ENCODE data around the gene FAM210B.
"Not testable (repeated sequence)": the region's sequence is repeated elsewhere in the genome, so short reads cannot be mapped to it uniquely, and the experiment has no call there.

FAM210B gene

GRCh38 chr20:56393653-56394052, 34.9 kb downstream of the FAM210B start:
- DNase-seq: no peak

DNA sequence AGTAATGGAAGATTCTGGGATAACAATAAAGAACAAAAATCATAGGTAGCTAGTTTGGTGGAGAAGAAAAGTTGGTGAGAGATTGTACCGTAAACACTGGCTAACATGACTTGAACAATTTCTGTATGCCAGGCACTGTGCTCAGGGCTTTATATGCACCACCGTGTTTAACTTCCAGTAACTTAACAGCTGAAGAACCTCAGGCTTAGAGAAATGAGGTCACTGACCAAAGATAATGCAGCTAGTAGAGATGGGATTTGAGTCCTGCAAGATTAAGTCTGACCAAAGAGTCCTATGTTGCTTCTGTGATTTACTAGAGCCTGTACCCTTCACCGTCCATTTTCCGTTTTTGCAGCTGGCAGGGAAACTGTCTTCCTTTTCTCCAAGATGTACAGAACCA, 36.4 kb downstream of the FAM210B start:
- no peak for DNase-seq

GRCh38 chr20:56400001-56400640, 41.3 kb downstream of the FAM210B start:
- DNase-seq: peak; percentile 9

DNA sequence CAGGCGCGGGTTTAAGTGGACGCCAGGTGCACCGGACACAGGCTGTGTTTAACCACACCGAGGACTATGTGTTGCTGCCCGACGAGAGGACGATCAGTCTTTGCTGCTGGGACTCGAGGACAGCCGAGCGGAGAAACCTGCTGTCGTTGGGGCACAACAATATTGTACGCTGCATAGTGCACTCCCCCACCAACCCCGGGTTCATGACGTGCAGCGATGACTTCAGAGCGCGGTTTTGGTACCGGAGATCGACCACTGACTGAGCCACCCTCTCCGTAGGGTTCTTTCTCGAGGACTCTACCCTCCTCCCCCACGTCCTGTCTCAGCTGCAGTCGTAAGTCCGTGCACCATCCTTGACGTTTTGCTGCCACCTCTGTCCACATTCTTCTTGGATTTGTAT, 44.7 kb downstream of the FAM210B start:
- DNase-seq: no peak

GRCh38 chr20:56405356-56405755, 46.6 kb downstream of the FAM210B start:
- DNase-seq: not testable (repeated sequence)

DNA sequence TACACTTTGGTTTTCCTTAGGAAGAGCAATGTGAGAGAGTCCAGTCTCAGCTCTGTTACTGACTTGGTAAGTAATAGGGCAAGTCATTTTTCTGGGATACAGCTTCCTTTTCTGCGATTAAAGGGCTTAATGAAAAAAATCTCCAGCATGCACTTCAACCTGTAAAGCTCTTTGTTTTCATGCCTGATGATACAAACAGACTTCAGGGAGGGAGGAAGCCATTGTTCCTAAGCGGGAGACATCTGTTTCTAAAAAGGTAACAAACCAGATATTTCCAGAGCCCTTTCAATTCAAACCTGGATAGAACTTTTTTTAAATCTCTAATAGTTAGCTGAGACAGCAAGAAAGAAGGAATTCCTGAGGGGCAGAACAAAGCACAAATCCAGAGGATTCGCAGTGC, 48.1 kb downstream of the FAM210B start:
- DNase-seq: no peak

DNA sequence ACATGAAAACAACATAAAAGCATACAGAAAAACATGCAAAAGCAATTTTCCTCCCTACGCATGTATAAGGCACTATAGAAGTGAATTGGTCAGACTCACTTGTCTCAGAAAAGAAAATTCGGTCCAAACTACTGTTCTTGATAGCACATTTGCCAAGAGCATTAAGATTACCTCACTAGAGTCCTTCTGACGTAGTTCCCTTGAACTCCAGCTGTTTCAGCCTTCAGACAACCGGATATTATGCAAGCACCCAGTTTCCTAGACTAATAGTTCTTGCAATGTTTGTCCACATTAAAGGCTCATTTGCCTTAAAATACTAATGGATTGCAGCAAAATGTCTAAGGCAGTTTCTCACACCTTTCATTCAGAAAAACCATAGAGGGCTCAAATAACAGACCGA, 50.7 kb downstream of the FAM210B start:
- DNase-seq: peak; percentile 9

GRCh38 chr20:56409956-56410355, 51.2 kb downstream of the FAM210B start:
- no peak for DNase-seq

GRCh38 chr20:56411287-56411686, 52.5 kb downstream of the FAM210B start:
- not testable (repeated sequence) for DNase-seq

GRCh38 chr20:56411759-56412472, 53.1 kb downstream of the FAM210B start, which contains the start of gene CASS4:
CASS4 (plus strand) TSS chr20:56412260; CDS start chr20:56412459, 199 bp downstream.
- DNase-seq: no peak

DNA sequence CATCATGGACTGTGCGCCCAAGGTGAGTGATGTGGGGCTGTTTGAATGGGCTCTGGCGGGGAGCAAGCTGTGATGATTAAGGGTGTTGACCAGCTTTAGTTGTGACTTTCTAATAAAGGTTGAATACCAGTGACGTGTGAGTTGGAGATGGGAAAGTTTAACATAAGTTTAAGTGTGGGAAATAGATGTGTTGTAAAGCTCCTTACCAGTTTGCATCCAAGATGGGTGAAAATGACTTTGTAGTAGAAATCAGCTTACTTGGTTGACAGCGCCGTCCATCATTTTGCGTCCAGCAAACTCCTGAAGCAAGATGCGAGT, 53.7 kb downstream of the FAM210B start:
- DNase-seq: no peak

- no peak for DNase-seq
Observed at GRCh38 chr20:56412949-56413348, 54.2 kb downstream of the FAM210B start.

GRCh38 chr20:56414842-56415765, 56.3 kb downstream of the FAM210B start:
- DNase-seq: peak; percentile 66

DNA sequence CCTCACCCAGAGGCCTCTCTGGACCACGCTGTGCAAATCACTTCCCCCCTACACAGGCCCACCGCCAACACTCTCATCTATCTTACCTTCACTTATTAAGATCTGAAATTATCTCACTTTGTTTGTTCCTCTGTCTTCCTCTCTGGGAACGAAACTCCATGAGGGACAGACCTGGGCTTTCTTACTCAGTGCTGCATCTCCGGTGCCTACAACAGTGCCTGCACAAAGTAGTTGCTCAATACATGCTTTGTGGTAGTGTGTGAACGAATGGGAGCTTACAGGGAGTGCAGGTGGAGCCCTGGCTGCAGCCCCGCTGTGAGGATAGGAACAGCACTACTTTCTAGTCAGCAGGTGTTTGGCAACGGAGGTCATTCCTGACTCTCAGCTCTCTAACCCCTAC, 58.6 kb downstream of the FAM210B start:
- no peak for DNase-seq

- peak; percentile 38 for DNase-seq
Observed at GRCh38 chr20:56417911-56418310, 59.1 kb downstream of the FAM210B start.

Data from NCI-H226 (cell line).